ENCODE results near the gene MSH5.

Gene MSH5

GRCh38 chr6:31713991-31714684 is 25.7 kb upstream of the MSH5 start:
- DNase-seq, result no peak

- no peak for DNase-seq
These were observed 24.5 kb upstream of the MSH5 start, which contains the start of gene LY6G6D for GRCh38 chr6:31715022-31715958. Gene LY6G6D (plus strand): TSS chr6:31715348. CDS start chr6:31715356, 8 bp downstream.

GRCh38 chr6:31717499-31718222 is 22.1 kb upstream of the MSH5 start:
- no peak for DNase-seq

- DNase-seq, result peak; percentile 94
These were observed 21.5 kb upstream of the MSH5 start for GRCh38 chr6:31718265-31718664.

GRCh38 chr6:31719001-31719400 is 20.8 kb upstream of the MSH5 start:
- no peak for DNase-seq

- DNase-seq, result no peak
These were observed 19.5 kb upstream of the MSH5 start for GRCh38 chr6:31720196-31720770.

GRCh38 chr6:31721351-31722020 is 18.3 kb upstream of the MSH5 start, which contains the start of gene LY6G6C:
Gene LY6G6C (minus strand): TSS chr6:31721746. CDS start chr6:31721679, 67 bp downstream.
- no peak for DNase-seq

- no peak for DNase-seq
These were observed 17.6 kb upstream of the MSH5 start for GRCh38 chr6:31722173-31722572.

- no peak for DNase-seq
These were observed 16.4 kb upstream of the MSH5 start, which contains the start of gene MPIG6B for GRCh38 chr6:31723245-31723979. Gene MPIG6B (plus strand): TSS chr6:31723373. CDS start chr6:31723384, 11 bp downstream.

GRCh38 chr6:31723980-31724691 is 15.7 kb upstream of the MSH5 start:
- no peak for DNase-seq

GRCh38 chr6:31725502-31726350 is 14.1 kb upstream of the MSH5 start:
- DNase-seq, result no peak

GRCh38 chr6:31727034-31727716 is 12.6 kb upstream of the MSH5 start:
- no peak for DNase-seq

GRCh38 chr6:31727717-31728671 is 11.8 kb upstream of the MSH5 start:
- no peak for DNase-seq

GRCh38 chr6:31728767-31729514 is 10.9 kb upstream of the MSH5 start, which contains the start of gene DDAH2:
Gene DDAH2 (minus strand): TSS chr6:31729299. CDS start chr6:31729161, 138 bp downstream.
- no peak for DNase-seq

- no peak for DNase-seq
These were observed 10.3 kb upstream of the MSH5 start for GRCh38 chr6:31729515-31729978.

- no peak for DNase-seq
These were observed 9.7 kb upstream of the MSH5 start for GRCh38 chr6:31729979-31730630.

Measured in NCI-H510A (cell line).